GM21447 (cell line): ENCODE results near the gene EXD3.
"Not testable (repeated sequence)": the region's sequence is repeated elsewhere in the genome, so short reads cannot be mapped to it uniquely, and the experiment has no call there.

Experiments used
- ATAC-seq: cut with Tn5 transposase; IDR thresholded peaks from one replicate; pipeline ENCODE4 v1.9.1; 2021; ENCODE audit not compliant: unreplicated experiment

The EXD3 gene

GRCh38 chr9:137422604-137423513 is at the start of gene EXD3, which contains the start of gene NOXA1:
Gene EXD3 (minus strand): TSS chr9:137423162. CDS start chr9:137395357, 27,805 bp downstream.
Gene NOXA1 (plus strand): TSS chr9:137423393. CDS start chr9:137423530, 137 bp downstream.
- ATAC-seq, result peak; percentile 76

- no peak for ATAC-seq
Observed at GRCh38 chr9:137470785-137471184, 47.8 kb upstream of the EXD3 start.

GRCh38 chr9:137467896-137468295 is 44.9 kb upstream of the EXD3 start:
- no peak for ATAC-seq

GRCh38 chr9:137467161-137467581 is 44.2 kb upstream of the EXD3 start:
- ATAC-seq, result no peak

GRCh38 chr9:137466389-137467085 is 43.6 kb upstream of the EXD3 start:
- ATAC-seq, result not testable (repeated sequence)

- ATAC-seq, result no peak
Observed at GRCh38 chr9:137465720-137466388, 42.9 kb upstream of the EXD3 start.

GRCh38 chr9:137465000-137465719 is 42.2 kb upstream of the EXD3 start:
- no peak for ATAC-seq

GRCh38 chr9:137464291-137464999 is 41.5 kb upstream of the EXD3 start:
- ATAC-seq, result no peak

- no peak for ATAC-seq
Observed at GRCh38 chr9:137463931-137464290, 40.9 kb upstream of the EXD3 start.

GRCh38 chr9:137462986-137463930 is 40.3 kb upstream of the EXD3 start:
- ATAC-seq, result no peak

- no peak for ATAC-seq
Observed at GRCh38 chr9:137462396-137462985, 39.5 kb upstream of the EXD3 start.

GRCh38 chr9:137461663-137462395 is 38.9 kb upstream of the EXD3 start:
- ATAC-seq, result peak; percentile 62

GRCh38 chr9:137461316-137461662 is 38.3 kb upstream of the EXD3 start:
- ATAC-seq, result no peak

GRCh38 chr9:137460363-137461315 is 37.7 kb upstream of the EXD3 start:
- ATAC-seq, result no peak

- no peak for ATAC-seq
Observed at GRCh38 chr9:137459601-137460362, 36.8 kb upstream of the EXD3 start.

- peak; percentile 42 for ATAC-seq
Observed at GRCh38 chr9:137459152-137459600, 36.2 kb upstream of the EXD3 start, which contains the start of gene NSMF. Gene NSMF (minus strand): TSS chr9:137459334. CDS start chr9:137459102, 232 bp downstream.
